PFSK-1 (cell line): ENCODE results near the gene ATXN1.

Source experiments
- POLR2AphosphoS5 ChIP-seq: IDR thresholded peaks from 2 replicates; pipeline ENCODE4 v1.6.1; 2012; ENCODE audit warnings: low read depth, mild to moderate bottlenecking, control low read depth, low read length, moderate library complexity
- TAF1 ChIP-seq: IDR thresholded peaks from 2 replicates; pipeline ENCODE4 v1.6.1; 2012; ENCODE audit warnings: low read length, control low read depth, borderline replicate concordance; ENCODE audit not compliant: insufficient read depth
- TF ChIP-seq, protein P1 (sequence below), 2 experiments: IDR thresholded peaks; 2 replicates each; pipeline versions ENCODE4 v1.6.1 to v1.8.0; 2011 to 2012; ENCODE audit warnings: low read depth in 2 of 2, low read length in 2 of 2, control low read depth in 1 of 2, inconsistent platforms in 1 of 2, mild to moderate bottlenecking in 1 of 2, moderate library complexity in 1 of 2; ENCODE audit not compliant: insufficient read depth in 1 of 2

DNA sequence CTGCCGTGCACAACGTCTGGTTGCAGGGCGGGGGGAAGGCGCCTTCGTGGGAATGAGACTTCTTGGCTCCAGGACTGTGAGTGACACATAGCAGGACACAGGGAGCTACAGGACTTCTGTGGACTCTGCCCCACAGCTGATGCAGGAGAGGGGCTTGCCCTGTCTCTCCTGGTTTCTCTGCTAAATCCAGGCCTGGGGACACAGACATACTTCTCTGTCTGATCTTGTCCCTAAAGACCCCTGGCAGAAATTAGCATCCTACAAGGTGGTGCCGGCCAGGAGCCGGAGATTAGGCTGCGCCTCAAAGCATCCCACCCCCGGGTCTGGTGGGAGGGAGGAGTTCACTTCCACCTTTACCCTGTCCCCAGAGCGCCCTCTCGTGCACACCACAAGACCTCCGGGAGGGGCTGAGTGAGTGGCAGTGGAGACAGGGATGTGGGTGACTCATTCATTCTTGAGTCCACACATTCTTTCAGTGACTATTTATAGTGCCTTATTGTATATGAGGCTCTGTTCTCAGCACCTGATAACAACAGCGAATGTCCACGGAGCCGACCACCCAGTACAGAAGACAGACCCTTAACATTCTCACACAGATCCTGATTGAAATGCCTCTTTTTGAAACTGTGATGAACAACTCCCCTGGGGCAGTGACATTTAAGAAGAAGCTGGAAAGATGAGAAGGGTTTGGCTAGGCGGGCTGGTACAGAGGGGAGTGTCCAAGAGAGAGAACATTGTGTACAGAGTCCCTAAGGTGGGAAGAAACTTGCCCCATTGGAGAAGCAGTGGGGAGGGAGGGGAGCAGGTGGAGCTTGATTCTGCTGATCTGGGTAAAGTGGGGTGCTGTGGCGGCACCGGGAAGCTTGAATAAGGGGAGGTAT lies 483.9 kb downstream of the ATXN1 start:
- TF ChIP-seq POLR2AphosphoS5 (no peak), TAF1 (no peak)
- TF ChIP-seq, protein P1, sequence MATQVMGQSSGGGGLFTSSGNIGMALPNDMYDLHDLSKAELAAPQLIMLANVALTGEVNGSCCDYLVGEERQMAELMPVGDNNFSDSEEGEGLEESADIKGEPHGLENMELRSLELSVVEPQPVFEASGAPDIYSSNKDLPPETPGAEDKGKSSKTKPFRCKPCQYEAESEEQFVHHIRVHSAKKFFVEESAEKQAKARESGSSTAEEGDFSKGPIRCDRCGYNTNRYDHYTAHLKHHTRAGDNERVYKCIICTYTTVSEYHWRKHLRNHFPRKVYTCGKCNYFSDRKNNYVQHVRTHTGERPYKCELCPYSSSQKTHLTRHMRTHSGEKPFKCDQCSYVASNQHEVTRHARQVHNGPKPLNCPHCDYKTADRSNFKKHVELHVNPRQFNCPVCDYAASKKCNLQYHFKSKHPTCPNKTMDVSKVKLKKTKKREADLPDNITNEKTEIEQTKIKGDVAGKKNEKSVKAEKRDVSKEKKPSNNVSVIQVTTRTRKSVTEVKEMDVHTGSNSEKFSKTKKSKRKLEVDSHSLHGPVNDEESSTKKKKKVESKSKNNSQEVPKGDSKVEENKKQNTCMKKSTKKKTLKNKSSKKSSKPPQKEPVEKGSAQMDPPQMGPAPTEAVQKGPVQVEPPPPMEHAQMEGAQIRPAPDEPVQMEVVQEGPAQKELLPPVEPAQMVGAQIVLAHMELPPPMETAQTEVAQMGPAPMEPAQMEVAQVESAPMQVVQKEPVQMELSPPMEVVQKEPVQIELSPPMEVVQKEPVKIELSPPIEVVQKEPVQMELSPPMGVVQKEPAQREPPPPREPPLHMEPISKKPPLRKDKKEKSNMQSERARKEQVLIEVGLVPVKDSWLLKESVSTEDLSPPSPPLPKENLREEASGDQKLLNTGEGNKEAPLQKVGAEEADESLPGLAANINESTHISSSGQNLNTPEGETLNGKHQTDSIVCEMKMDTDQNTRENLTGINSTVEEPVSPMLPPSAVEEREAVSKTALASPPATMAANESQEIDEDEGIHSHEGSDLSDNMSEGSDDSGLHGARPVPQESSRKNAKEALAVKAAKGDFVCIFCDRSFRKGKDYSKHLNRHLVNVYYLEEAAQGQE (IDR thresholded peaks at IDR 0.05; ENCODE audit: insufficient read depth in 1 of 2, low read depth in 2 of 2, low read length in 2 of 2): no peak
